Measurements from ENCODE around the gene KCNJ9.
A peak's percentile ranks its signal among the peaks of the same experiment; 100 is the strongest.

Gene KCNJ9

GRCh38 chr1:160128636-160129035 is 47.3 kb downstream of the KCNJ9 start:
- no peak for DNase-seq

GRCh38 chr1:160129046-160129445 is 47.7 kb downstream of the KCNJ9 start:
- no peak for DNase-seq

GRCh38 chr1:160129558-160129957 is 48.2 kb downstream of the KCNJ9 start:
- no peak for DNase-seq

GRCh38 chr1:160129966-160130365 is 48.6 kb downstream of the KCNJ9 start:
- DNase-seq, result no peak

GRCh38 chr1:160130486-160130885 is 49.1 kb downstream of the KCNJ9 start:
- DNase-seq, result no peak

GRCh38 chr1:160130939-160131338 is 49.6 kb downstream of the KCNJ9 start:
- DNase-seq, result no peak

GRCh38 chr1:160131803-160132565 is 50.6 kb downstream of the KCNJ9 start:
- DNase-seq, result no peak

GRCh38 chr1:160133990-160134770 is 52.8 kb downstream of the KCNJ9 start:
- DNase-seq, result no peak

- no peak for DNase-seq
These were observed 53.6 kb downstream of the KCNJ9 start for GRCh38 chr1:160134791-160135572.

- no peak for DNase-seq
These were observed 55.0 kb downstream of the KCNJ9 start for GRCh38 chr1:160136121-160136925.

- no peak for DNase-seq
These were observed 55.5 kb downstream of the KCNJ9 start for GRCh38 chr1:160136926-160137200.

GRCh38 chr1:160137216-160137862 is 56.0 kb downstream of the KCNJ9 start:
- DNase-seq, result peak; percentile 29

- no peak for DNase-seq
These were observed 58.5 kb downstream of the KCNJ9 start for GRCh38 chr1:160139840-160140239.
